ENCODE results near the gene HS6ST3.

The HS6ST3 gene

DNA sequence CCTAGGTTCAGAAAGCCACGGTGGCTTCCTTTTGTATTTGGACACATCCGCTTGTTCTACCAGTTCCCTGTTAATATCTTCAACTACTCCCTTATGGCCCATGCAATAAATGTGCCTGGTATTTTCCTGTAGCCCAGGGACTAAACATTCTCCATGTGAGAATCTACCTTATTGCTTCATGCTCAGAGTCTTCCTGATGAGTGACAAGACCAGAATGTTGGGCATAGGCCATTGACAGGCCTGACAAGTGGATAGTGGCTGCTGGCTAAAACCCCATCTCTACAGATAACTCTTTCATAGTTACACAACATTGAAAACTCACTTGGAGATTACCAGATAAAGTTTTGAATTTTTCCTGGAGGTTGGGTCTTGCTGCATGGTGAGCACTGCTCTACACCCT is 449.9 kb downstream of the HS6ST3 start:
- no peak for DNase-seq (ENCODE audit: low spot score)

DNA sequence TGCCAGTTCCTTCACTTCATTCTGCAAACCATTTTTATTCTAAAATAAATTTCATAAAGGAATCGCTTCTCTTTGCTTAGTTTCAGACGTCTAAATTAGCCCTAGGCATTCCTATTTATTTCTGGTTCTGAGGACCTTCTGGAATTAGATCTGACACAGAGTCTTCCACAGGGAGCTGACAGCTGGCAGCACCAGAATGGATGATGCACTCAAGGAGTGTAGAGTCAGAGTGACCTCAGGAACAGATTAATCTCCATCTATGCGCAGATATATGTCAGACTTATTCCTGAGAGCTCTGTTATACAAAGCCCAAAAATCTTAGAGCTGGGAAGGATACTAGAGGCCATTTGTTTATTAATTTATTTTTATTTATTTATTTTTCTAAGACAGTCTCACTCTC is 450.8 kb downstream of the HS6ST3 start:
- no peak for DNase-seq (ENCODE audit: low spot score)

DNA sequence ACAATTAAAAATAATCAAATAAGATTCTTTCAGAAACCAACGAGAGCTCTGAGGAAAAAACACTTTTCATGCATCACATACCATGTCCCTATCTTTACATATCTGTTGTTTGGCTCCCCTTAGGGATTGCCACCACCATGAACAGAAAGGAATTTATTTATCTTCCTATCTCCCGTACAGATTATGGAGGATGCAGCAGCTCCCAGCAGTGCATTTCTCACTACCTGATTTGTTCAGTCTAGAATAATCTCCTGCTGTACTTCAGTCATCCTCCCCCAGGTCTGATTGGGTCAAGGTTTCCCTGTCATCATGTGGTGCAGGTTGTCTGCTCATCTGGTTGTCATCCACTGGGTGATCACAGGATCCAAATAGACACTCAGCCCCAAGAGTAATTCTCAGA is 453.1 kb downstream of the HS6ST3 start:
- DNase-seq (ENCODE audit: low spot score), result no peak

DNA sequence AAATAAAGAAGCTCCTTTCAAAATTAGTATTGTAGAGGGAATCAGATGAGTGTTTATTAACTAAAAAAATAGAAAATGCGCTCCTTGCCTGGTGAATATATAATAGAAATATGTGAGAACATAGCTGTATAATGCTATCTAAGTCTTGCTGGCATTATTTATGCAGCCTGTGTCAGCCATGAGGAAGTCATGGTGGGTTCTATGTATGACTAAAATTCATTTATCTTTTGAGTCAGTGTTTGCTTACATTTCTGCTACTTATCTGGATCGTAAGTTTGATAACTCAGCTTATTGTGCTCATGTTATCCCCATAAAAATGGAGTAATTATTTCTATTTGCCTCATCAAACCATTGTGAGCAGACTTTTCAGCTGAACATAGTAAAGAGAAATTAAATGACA is 455.1 kb downstream of the HS6ST3 start:
- no peak for DNase-seq (ENCODE audit: low spot score)

DNA sequence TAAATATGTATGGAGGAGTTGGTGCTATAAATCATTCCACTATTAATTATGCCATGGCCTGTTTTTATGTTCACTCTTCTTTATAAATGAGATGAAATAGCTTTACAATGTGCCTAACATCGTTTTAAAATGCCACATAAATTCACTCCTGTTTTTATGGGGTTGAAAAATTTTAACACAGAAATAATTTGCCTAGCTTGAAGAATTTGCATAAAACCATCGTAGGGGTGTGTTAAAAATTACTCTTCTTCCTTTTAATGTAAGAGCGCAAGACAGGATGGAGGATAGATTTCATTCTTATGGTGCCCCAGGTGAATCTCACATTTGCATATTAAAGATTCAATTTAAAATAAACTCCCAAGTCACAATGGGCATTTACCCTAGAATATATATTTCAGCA is 456.6 kb downstream of the HS6ST3 start:
- no peak for DNase-seq (ENCODE audit: low spot score)

DNA sequence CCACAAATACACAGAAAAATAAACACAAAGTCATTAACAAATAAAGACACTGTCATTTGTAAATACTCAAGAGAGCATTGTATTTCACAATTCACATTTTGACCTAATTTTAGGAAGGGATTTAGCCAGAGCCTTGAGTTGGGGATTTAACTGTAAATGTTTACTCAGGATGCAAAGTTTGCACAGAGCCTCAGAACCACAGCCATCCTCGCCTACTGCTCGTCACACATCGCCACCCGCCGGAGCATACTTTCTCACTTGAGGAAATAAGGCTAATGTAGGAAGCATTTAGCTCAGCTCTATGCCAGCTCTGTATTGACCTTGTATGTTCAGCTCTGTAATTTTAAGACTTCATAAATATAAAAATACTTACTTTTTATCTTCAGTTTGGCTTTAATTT is 461.6 kb downstream of the HS6ST3 start:
- no peak for DNase-seq (ENCODE audit: low spot score)

DNA sequence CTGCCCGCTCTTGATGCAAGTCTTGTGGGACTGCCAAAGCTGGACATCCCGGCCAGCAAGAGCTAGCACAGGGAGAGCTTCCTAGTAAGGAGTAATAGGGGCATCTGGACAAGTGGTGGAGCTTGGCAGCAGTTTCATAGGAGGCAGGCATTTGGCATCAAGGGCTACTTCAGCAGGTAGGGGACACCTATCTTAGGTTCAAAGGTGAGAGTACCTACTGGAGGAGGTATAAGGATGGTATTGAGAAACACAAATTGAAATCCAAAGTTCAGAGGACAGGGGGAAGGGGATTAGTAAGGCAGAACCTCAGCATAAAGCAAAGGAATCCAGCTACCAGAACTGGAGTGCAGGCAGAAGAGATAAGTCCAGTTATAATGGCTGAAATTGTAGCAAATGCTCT is 462.7 kb downstream of the HS6ST3 start:
- no peak for DNase-seq (ENCODE audit: low spot score)

DNA sequence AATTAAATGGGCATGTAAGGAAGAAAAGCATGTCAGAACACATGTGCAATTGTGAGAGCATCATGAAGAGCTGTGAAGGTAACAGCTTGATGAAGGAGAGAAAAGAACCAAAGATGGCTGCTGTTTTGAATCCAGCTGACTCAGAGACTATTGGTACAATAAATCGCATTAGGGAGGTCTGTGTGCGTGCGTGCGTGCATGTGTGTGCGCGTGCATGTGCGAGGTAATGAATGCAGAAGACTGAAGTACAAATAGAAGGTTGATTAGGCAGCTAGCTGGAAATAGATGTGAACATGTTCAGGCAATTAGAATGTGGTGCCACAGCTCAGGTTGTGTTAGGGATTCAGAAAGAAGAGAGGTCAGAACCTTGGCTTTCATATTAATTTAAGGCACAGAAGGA is 463.9 kb downstream of the HS6ST3 start:
- no peak for DNase-seq (ENCODE audit: low spot score)

DNA sequence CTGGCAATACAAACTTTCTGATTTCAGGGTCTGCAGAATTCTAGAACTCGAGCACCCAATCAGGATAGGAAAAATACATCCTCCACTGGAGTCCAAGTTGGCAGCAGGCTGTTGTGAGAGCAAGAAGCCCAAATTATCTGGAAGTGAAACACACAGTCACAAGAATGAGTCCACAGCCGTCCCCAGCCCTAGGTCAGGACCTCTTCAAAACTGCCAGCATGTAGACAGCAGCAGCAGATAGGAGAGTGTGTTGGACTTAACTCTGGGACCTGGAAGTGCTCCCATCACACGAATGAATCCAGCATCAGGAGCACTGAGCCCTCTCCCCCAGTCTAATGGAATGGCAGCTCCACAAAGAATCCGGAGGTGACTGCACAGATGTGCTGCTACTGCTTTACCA is 483.7 kb downstream of the HS6ST3 start:
- no peak for DNase-seq (ENCODE audit: low spot score)

DNA sequence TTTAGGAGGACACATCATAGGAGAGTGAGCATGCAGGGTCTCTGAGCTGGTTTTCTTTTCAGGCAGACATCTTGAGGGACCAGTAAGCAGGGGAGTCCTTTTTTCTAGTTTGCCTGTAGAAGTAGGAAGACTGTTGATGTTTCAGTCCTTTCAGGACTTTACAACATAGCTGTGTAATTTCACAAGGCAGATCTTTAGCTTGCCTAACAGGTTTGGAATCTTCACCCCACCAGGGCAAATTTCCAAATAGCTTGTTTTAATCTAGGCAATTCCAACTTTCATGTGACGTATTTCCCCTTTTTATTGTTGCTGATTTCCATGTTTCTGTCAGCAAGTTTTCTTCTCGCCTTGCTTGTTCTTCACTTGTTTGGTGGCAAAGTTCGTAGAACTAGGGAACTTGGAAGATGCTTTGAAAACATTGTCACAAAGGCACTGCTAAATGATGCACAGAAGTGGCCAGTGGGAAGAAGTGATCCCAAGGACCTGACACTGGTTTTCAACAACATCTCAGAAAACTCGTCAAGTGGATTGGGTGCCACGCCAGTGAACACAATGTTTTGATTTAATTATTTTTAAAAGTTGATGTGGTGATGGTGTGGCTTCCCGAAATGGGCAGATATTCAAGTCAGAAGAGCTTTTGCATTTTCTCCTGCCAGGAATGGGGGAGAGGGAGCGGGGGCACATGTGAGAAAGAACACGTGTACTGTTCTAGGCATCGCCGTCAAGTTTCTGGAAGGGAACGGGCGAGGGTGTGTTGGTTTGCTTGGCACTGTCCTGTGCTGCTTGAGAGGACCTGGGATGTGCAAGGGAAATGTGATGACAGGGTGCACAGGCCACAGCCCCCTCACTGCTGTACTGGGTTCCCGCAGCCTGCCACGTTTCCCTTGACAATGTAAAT is 485.8 kb downstream of the HS6ST3 start:
- DNase-seq (ENCODE audit: low spot score), result no peak

DNA sequence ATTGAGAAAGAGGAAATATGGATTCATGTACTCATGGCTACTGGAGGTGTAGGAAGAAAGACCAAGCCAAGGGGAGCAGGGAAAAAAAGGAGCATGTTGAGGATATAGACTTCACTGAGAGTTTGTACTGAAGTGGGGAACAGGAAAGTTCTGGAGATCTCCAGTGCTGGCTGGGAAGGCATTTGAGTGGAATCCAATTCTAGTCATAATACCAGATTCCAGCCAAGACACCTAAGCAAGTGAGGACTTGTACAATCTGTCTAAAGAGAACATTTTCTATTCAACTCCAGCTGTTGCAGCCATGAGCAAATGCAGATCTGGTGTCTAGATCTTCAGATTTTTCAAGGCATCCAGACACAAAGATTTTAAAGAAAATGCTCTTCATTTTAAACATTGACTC is 491.8 kb downstream of the HS6ST3 start:
- DNase-seq (ENCODE audit: low spot score), result no peak

DNA sequence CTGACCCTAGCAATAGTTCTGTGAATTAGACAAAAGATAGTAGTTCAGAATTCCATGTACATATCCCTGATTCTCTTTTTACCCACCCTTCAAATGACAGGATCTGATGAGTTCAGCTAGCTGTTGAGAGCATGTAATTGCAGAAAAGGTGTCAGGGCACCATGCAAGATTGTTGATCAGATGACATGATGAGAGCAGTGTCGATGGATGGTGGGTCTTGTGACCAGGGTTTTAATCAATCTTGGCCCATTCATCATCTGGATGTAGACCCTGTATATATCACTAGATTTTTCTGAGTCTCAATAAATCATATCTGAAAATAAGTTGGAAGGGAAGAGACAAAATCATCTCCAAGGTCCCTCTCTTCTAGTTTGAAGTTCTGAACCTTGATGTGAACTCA is 525.3 kb downstream of the HS6ST3 start:
- no peak for DNase-seq (ENCODE audit: low spot score)

DNA sequence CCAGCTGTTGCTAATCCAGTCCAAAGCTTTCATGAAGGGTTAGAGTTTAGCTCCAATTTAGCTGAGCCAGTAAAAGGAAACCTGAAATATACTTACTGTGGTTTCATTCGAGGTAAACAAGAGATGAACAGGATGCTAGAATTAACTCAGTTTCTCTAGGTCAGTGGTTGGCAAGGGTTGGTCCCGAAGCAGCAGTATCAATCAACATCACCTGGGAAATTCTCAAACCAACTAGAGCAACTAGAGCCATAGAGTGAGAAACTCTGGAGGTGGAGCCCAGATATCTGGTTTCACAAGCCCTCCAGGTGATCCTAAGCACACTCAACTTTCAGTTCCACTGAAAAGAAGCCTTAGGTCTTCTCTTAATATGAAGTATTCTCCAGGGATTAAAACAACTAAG is 527.6 kb downstream of the HS6ST3 start:
- no peak for DNase-seq (ENCODE audit: low spot score)

DNA sequence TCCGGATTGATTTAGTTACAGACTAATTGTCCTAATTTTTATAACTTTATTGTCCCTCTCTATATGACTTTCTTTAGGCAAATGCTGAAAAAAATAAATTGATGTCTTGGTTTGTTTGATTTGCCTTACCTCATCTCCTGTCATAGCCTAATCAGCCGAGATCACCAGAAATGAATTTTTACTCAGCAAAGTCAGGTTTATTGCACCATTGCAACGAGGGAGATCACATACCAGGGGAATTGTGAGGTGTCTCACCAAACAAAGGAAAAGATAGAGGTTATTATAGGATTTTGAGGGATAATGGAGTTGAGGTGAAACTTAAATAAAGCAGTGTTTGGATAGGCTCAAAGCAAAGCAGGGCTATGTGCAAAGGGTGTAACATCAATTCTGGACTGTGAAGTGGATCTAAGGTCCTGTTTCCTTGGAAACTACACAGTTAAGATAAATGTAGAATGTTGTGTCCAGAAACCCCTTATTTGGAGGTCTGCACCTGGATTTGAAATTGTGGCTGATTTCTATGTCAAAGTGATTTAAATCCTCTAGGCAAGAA is 531.8 kb downstream of the HS6ST3 start:
- no peak for DNase-seq (ENCODE audit: low spot score)

DNA sequence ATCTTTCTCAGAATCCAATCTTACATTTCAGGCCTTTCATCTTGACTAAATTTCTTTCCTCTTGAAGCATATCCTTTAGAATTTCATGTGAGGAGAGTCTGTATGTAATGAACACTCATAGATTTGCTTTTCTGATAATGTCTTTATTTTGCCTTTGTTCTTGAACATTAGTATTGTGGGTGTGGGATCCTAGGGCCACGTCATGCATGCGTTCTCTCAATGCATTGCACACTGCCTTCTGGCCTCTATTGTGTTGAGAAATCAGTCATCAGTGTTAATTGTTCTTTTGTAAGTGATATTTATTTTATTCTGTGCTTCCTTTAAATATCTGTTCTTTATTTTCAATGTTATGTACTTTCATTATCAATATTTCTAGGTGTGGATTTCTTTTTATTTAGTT is 539.4 kb downstream of the HS6ST3 start:
- no peak for DNase-seq (ENCODE audit: low spot score)

DNA sequence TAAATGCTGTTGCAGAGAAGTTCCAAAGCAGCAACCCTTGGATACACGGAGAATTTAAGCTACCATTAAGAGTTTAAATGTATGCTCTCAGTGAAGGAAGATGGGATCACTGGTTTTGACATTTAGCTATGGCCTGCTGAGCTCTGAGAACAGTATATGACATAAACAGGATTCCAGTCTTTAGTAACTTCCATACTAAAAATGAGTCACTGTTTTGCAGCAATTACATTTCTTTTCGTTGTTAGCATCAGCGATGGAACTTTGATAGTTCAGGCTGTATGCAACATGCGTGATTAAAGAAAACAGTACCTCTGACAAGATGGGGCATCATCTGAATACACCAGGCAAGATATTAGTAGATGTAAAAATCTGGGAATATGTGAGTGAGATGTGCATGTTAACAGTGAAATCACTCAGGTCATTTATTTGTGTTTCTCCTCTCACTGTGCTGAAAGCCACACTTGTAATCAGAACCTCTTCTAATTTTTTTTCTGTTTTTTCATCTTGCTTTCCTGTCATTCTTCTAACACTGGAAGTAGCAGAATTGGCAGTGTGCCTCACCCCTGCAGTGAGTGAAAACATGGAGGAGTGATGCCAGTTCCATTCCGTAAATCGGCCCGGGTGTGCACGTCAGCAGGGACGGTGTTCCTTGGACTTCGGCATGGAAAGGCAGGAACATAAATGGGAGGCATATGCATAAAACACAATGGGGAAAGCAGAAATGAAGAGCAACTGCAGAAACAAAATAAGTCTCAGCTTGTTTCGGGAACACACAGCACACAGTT is 542.8 kb downstream of the HS6ST3 start:
- no peak for DNase-seq (ENCODE audit: low spot score)

DNA sequence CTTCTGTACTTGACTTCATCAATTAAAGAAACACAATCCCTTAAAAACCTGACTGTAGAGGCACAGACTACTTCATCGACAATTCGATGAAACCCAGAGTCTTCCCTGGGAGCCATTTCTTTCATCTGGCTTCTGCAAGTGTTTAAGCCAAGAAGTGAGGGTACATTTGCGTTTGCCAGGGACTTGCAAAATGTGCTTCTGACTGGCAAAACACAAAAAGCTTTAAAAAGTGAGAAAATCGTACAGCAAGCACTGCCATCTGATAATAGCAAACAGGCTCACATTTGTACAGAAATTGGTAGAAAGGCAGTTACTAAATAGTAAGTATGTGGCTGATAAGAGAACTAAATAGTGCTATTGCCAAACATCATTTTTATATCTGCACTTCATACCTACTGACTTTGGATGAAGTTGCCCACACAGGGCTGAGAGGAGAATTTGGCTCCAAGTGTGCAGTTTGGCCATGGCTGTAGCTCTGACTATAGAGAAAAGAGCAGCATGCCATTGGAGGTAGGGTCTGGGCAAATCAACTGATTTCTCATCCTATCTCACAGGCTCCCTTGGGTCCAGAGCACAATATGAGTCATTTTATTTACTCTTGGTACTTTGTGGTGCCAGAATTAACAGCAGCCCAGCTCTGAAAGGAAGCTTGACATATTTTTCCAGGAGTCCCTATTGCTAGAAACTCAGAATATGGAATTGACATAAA is 546.2 kb downstream of the HS6ST3 start:
- DNase-seq (ENCODE audit: low spot score), result no peak

DNA sequence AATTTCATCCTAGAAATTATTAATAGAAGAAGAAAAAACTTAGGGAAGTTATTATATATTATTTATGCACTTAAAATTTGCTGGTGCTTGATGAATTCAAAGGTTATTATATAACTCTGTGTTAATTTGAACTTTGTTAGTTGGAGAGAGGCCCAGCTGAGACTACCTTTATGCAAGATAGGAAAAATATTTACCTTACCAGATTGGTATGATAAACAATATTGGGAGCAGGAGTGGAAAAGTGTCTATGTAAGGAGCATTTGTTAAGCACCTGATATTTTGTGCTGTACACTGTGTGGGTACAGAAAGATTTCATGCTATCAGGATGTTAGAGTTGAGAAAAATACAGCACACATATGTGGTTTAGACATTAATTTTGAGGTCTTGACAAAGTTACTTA is 547.1 kb downstream of the HS6ST3 start:
- DNase-seq (ENCODE audit: low spot score), result no peak

DNA sequence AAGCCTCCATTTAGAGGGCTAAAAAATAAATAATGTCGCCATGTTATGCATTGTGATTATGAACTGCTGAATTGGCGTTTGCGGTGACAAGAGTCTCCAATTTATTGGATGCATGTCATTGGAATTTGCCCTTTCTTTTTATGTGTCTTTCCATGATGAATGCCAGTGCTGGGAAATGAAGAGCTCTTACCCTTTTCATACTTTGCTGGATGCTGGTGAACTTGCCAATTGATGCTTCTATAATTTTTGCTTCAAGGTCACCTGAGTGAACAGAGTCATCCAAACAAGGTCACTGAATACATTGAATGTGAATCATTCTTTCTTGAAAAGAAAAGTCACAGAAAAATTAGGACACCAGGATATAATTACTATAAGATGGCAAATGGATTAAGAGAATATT is 556.2 kb downstream of the HS6ST3 start:
- no peak for DNase-seq (ENCODE audit: low spot score)

DNA sequence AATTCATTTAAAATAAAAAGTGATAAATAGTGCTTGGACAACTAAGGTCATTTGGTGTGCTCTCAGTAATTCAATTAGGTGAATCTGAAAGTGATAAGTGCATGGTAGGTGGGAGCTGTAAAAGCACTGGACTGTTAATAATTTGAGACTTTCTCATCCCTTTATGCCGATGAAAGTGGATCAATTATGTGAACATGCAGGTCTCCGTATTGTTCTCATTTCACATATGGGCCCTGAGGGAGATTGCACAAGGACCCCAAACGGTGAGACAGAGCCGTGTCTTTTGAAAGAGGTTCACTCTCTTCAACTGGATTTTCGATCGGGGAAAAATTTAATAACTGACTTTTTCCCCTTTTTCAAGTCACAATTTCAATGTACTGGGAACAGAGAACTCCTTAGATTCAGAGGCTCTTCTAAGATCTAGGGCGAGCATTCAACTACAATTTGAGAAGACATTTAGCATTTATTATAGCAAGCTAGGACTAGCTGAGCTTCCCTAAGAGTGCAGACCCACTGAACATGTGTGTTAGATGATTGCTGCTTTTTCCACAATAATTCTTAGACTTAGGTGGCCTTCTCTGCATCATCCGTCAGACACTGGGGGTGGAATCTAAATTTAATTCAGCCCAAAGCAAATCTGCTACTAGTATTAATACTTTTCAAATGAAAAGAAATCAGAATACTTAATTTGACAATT is 556.8 kb downstream of the HS6ST3 start:
- DNase-seq (ENCODE audit: low spot score), result no peak

DNA sequence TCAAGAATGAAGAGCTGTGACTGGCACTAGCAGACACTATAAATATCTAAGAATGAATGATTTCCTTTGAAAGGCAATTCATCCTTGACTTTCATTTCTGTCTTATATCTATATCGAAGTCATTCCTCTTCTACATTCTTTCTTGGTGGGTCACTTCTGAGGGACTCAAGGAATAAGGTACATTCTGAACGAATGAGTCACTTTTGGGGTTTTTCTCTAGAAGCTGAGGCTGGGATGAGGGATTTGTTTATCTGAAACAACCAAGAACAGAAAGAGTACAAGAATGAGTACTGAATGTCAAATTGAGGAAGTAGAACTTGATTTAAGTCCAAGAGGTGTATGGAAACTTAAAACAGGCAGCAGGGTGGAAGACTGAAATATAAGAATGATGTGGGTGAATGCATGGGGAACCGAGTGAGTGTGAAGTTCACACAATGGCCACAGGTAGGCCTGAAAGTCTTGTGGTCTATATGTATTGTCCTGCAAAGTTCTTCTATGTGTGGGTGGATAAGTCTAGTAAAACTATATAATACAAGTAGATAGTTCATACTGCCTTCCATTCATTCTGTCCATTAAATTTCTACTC is 560.5 kb downstream of the HS6ST3 start:
- DNase-seq (ENCODE audit: low spot score), result peak; percentile 9

DNA sequence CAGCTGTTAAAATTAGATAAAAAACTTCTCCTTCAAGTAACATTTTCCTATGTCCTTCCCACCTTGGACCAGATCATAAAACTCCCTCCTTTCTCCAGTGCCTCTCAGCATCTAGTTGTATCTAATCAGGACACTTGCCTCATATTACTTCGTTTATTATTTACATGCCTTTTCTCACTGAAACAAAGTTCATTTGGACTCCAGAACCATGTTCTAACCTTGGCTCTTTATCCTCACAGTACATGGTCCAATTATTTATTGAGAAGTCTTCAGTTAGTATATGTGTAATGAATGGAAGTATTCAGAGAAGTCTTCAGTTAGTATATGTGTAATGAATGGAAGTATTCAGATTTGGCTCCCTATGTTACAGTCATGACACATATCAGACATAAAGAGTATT is 561.7 kb downstream of the HS6ST3 start:
- no peak for DNase-seq (ENCODE audit: low spot score)

All from RKO (cell line).